CD4-positive, CD25-positive, alpha-beta regulatory T cell (primary cell): ENCODE measurements around the gene MAX. TPM values are rescaled to one million over a fixed set of nuclear protein-coding genes. Genes with fewer than 3 reads are reported as not detected.

Source experiments
- ATAC-seq, 2 donors: fragments of 150-1000 bp; cut with Tn5 transposase; one replicate each; pipeline ENCODE4 v1.10.0; 2021; ENCODE audit warnings: low read depth in 2 of 2, moderate number of reproducible peaks in 2 of 2, moderate library complexity in 1 of 2
- DNase-seq, 3 donors: peaks; one replicate each; pipeline versions ENCODE4 v3.0.0 to v3.0.0-alpha.2; 2012 to 2022; ENCODE audit warnings: mixed read lengths in 1 of 3
- H3K27ac ChIP-seq: one replicate; pipeline ENCODE4 v1.7.0; 2013; ENCODE audit warnings: mild to moderate bottlenecking, low read length; ENCODE audit not compliant: insufficient read depth, poor library complexity, severe bottlenecking
- H3K27me3 ChIP-seq: one replicate; pipeline ENCODE4 v1.7.0; 2013; ENCODE audit warnings: low read length; ENCODE audit not compliant: control insufficient read depth, insufficient read depth
- H3K36me3 ChIP-seq: one replicate; pipeline ENCODE4 v1.7.0; 2013; ENCODE audit warnings: mild to moderate bottlenecking, low read length, moderate library complexity; ENCODE audit not compliant: control insufficient read depth, insufficient read depth
- H3K4me1 ChIP-seq: 2 replicates; pipeline ENCODE4 v1.7.0; 2013; ENCODE audit warnings: mild to moderate bottlenecking, low read length; ENCODE audit not compliant: insufficient read depth, control insufficient read depth, poor library complexity, severe bottlenecking
- H3K4me3 ChIP-seq: one replicate; pipeline ENCODE4 v1.7.0; 2013; ENCODE audit warnings: low read depth, mild to moderate bottlenecking, low read length, moderate library complexity
- H3K9me3 ChIP-seq, 2 experiments: 1 replicate in 1 of 2; 2 replicates in 1 of 2; pipeline ENCODE4 v1.7.0; 2013; ENCODE audit warnings: low read length in 2 of 2, mild to moderate bottlenecking in 1 of 2, moderate library complexity in 1 of 2; ENCODE audit not compliant: control insufficient read depth in 2 of 2
- H3K27ac Mint-ChIP-seq, 3 donors: one replicate each; pipeline ENCODE4 v1.8.0; 2020 to 2022; ENCODE audit warnings: mild to moderate bottlenecking in 3 of 3, mixed read lengths in 3 of 3, moderate library complexity in 2 of 3
- H3K27me3 Mint-ChIP-seq: one replicate; pipeline ENCODE4 v1.8.0; 2022; ENCODE audit warnings: mild to moderate bottlenecking, mixed read lengths
- H3K36me3 Mint-ChIP-seq: one replicate; pipeline ENCODE4 v1.8.0; 2020; ENCODE audit warnings: mixed read lengths
- H3K4me1 Mint-ChIP-seq, 4 donors: one replicate each; pipeline ENCODE4 v1.8.0; 2020 to 2022; ENCODE audit warnings: mixed read lengths in 4 of 4, mild to moderate bottlenecking in 1 of 4
- H3K4me3 Mint-ChIP-seq, 4 donors: one replicate each; pipeline ENCODE4 v1.8.0; 2020 to 2022; ENCODE audit warnings: mild to moderate bottlenecking in 4 of 4, mixed read lengths in 4 of 4, moderate library complexity in 3 of 4
- H3K9me3 Mint-ChIP-seq, 7 donors: one replicate each; pipeline ENCODE4 v1.8.0; 2020 to 2022; ENCODE audit warnings: mixed read lengths in 7 of 7, mild to moderate bottlenecking in 3 of 7, moderate library complexity in 2 of 7
- polyA plus RNA-seq, 4 donors: library from polyadenylated mRNA; unstranded; fragments of 300-500 nt; fragmentation: Illumina TruSeq; gene quantifications; one replicate each; pipeline ENCODE4 v1.2.3, GENCODE V29; 2021
- total RNA-seq: library from RNA; stranded (reverse); gene quantifications from one replicate; pipeline ENCODE4 v1.2.3, GENCODE V29; 2022

Gene MAX
- total and polyA plus RNA-seq, 5 donors from 2014 or later, result 170 to 219 (median 186) TPM

GRCh38 chr14:65069874-65070413 lies 32.4 kb downstream of the MAX start:
- Mint-ChIP-seq H3K4me1 (peaks cover 2 to 18% (median 15%) of the 10 kb centered on the region in 4 donors), H3K4me3 (no peak overlapping the region), H3K9me3 (peaks cover 0 to 2% (median 0%) of the 10 kb centered on the region in 7 donors), H3K27me3 (no peaks in the 10 kb centered on the region), H3K36me3 (peaks cover 33% of the 10 kb centered on the region), H3K27ac (no peak overlapping the region)
- no peaks in the 10 kb centered on the region for H3K4me1 ChIP-seq
- DNase-seq, result no peak
- H3K4me3 ChIP-seq, result no peak overlapping the region
- no peaks in the 10 kb centered on the region for H3K9me3 ChIP-seq
- no peak for ATAC-seq
- peaks cover 68% of the 10 kb centered on the region for H3K36me3 ChIP-seq
- H3K27me3 ChIP-seq, result no peaks in the 10 kb centered on the region
- no peak overlapping the region for H3K27ac ChIP-seq

GRCh38 chr14:65065719-65066118 lies 36.6 kb downstream of the MAX start:
- Mint-ChIP-seq H3K27ac (no peak overlapping the region), H3K27me3 (no peaks in the 10 kb centered on the region), H3K9me3 (peaks cover 0 to 2% (median 0%) of the 10 kb centered on the region in 7 donors), H3K36me3 (peaks cover 57% of the 10 kb centered on the region), H3K4me3 (no peak overlapping the region), H3K4me1 (peaks cover 0 to 6% (median 1%) of the 10 kb centered on the region in 4 donors)
- no peaks in the 10 kb centered on the region for H3K9me3 ChIP-seq
- no peak overlapping the region for H3K4me3 ChIP-seq
- H3K27ac ChIP-seq, result no peak overlapping the region
- ATAC-seq (no peak), DNase-seq (no peak)
- no peaks in the 10 kb centered on the region for H3K27me3 ChIP-seq
- H3K4me1 ChIP-seq, result no peaks in the 10 kb centered on the region
- H3K36me3 ChIP-seq, result peaks cover 70% of the 10 kb centered on the region

GRCh38 chr14:65062096-65063075 lies 39.9 kb downstream of the MAX start:
- no peaks in the 10 kb centered on the region for H3K27me3 Mint-ChIP-seq

GRCh38 chr14:65057695-65058094 lies 44.6 kb downstream of the MAX start:
- Mint-ChIP-seq H3K27me3 (no peaks in the 10 kb centered on the region), H3K27ac (peak overlapping the region; percentile 31 to 86 (median 79)), H3K4me1 (peaks cover 5 to 22% (median 8%) of the 10 kb centered on the region in 4 donors), H3K36me3 (peaks cover 50% of the 10 kb centered on the region), H3K4me3 (no peak overlapping the region), H3K9me3 (no peaks in the 10 kb centered on the region)
- no peak overlapping the region for H3K4me3 ChIP-seq
- ATAC-seq, result no peak
- H3K36me3 ChIP-seq, result peaks cover 53% of the 10 kb centered on the region
- no peaks in the 10 kb centered on the region for H3K9me3 ChIP-seq
- no peak overlapping the region for H3K27ac ChIP-seq
- no peak for DNase-seq
- H3K4me1 ChIP-seq, result no peaks in the 10 kb centered on the region
- no peaks in the 10 kb centered on the region for H3K27me3 ChIP-seq

More at GRCh38 chr14:65062096-65063075, 39.9 kb downstream of the MAX start:
- H3K27ac ChIP-seq, result no peak overlapping the region
- H3K36me3 ChIP-seq, result peaks cover 55% of the 10 kb centered on the region
- Mint-ChIP-seq H3K4me1 (peaks cover 2 to 20% (median 8%) of the 10 kb centered on the region in 4 donors), H3K36me3 (peaks cover 64% of the 10 kb centered on the region), H3K9me3 (peaks cover 0 to 2% (median 0%) of the 10 kb centered on the region in 7 donors), H3K4me3 (no peak overlapping the region), H3K27ac (peak overlapping the region in 1 of 3 donors; percentile 47)
- H3K4me3 ChIP-seq, result no peak overlapping the region
- no peaks in the 10 kb centered on the region for H3K4me1 ChIP-seq
- ATAC-seq (no peak), DNase-seq (no peak)
- H3K27me3 ChIP-seq, result no peaks in the 10 kb centered on the region
- no peaks in the 10 kb centered on the region for H3K9me3 ChIP-seq

- DNase-seq, result no peak
- no peaks in the 10 kb centered on the region for H3K4me1 ChIP-seq
- ATAC-seq, result peak in 1 of 2 donors; percentile 24
- H3K27me3 ChIP-seq, result no peaks in the 10 kb centered on the region
- Mint-ChIP-seq H3K4me1 (peaks cover 5 to 27% (median 10%) of the 10 kb centered on the region in 4 donors), H3K27ac (peak overlapping the region in 2 of 3 donors; percentile 52 to 86), H3K27me3 (no peaks in the 10 kb centered on the region), H3K4me3 (no peak overlapping the region), H3K9me3 (no peaks in the 10 kb centered on the region), H3K36me3 (peaks cover 33% of the 10 kb centered on the region)
- H3K27ac ChIP-seq, result no peak overlapping the region
- no peaks in the 10 kb centered on the region for H3K9me3 ChIP-seq
- H3K4me3 ChIP-seq, result no peak overlapping the region
- H3K36me3 ChIP-seq, result peaks cover 33% of the 10 kb centered on the region
Observed at GRCh38 chr14:65054471-65055085, 47.7 kb downstream of the MAX start.

GRCh38 chr14:65053466-65053865 lies 48.9 kb downstream of the MAX start:
- H3K4me1 Mint-ChIP-seq, result peaks cover 5 to 22% (median 11%) of the 10 kb centered on the region in 4 donors

GRCh38 chr14:65052832-65053231 lies 49.5 kb downstream of the MAX start:
- Histone ChIP-seq H3K9me3 (no peaks in the 10 kb centered on the region), H3K36me3 (peaks cover 29% of the 10 kb centered on the region), H3K4me3 (no peak overlapping the region), H3K4me1 (peaks cover 5% of the 10 kb centered on the region), H3K27me3 (no peaks in the 10 kb centered on the region), H3K27ac (no peak overlapping the region)
- DNase-seq, result no peak
- H3K27me3 Mint-ChIP-seq, result no peaks in the 10 kb centered on the region
- peaks cover 27% of the 10 kb centered on the region for H3K36me3 Mint-ChIP-seq
- H3K9me3 Mint-ChIP-seq, result no peaks in the 10 kb centered on the region
- peak overlapping the region in 2 of 3 donors; percentile 85 to 89 for H3K27ac Mint-ChIP-seq
- no peak overlapping the region for H3K4me3 Mint-ChIP-seq
- H3K4me1 Mint-ChIP-seq, result peaks cover 6 to 20% (median 9%) of the 10 kb centered on the region in 4 donors
- no peak for ATAC-seq

More at GRCh38 chr14:65053466-65053865, 48.9 kb downstream of the MAX start:
- H3K27ac ChIP-seq, result no peak overlapping the region
- no peak overlapping the region for H3K4me3 ChIP-seq
- DNase-seq (no peak), ATAC-seq (no peak)
- H3K27me3 ChIP-seq, result no peaks in the 10 kb centered on the region
- Mint-ChIP-seq H3K27me3 (no peaks in the 10 kb centered on the region), H3K36me3 (peaks cover 32% of the 10 kb centered on the region), H3K4me3 (no peak overlapping the region), H3K27ac (no peak overlapping the region), H3K9me3 (no peaks in the 10 kb centered on the region)
- peaks cover 30% of the 10 kb centered on the region for H3K36me3 ChIP-seq
- no peaks in the 10 kb centered on the region for H3K9me3 ChIP-seq
- no peaks in the 10 kb centered on the region for H3K4me1 ChIP-seq
